HG02623 (cell line): ENCODE data around the gene CD2AP.
"Not testable (repeated sequence)": the region's sequence is repeated elsewhere in the genome, so short reads cannot be mapped to it uniquely, and the experiment has no call there.

Experiments
- ATAC-seq: cut with Tn5 transposase; IDR thresholded peaks from one replicate; pipeline ENCODE4 v1.9.1; 2021; ENCODE audit warnings: moderate library complexity; ENCODE audit not compliant: unreplicated experiment

Gene CD2AP

DNA sequence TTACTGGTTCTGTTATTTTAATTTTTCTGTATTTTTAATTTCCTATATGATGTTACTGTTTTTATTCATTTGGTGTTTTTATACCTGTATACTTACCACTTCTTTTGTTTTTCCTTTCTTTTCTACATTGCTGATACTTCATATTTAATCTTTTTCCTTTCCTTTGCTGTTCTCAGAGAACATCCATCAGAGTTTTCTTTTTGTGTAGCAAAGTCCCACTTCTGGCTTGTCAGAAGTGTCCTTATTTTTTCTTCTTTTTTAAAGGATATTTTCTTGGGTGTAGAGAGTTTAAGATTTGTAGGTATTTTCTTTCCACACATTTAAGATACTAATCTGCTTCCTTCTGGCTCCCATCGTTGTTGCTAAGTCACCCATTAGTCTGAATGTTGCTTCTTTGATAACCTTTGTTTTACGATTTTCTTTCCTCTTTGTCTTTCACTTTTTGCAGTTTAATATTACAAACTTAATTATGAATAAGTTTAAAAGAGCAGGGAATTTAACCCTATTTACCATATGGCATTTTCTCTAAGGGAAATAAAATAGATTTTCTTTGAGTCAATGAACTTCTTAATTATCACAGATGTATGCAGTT lies 18.5 kb downstream of the CD2AP start:
- ATAC-seq, result no peak

DNA sequence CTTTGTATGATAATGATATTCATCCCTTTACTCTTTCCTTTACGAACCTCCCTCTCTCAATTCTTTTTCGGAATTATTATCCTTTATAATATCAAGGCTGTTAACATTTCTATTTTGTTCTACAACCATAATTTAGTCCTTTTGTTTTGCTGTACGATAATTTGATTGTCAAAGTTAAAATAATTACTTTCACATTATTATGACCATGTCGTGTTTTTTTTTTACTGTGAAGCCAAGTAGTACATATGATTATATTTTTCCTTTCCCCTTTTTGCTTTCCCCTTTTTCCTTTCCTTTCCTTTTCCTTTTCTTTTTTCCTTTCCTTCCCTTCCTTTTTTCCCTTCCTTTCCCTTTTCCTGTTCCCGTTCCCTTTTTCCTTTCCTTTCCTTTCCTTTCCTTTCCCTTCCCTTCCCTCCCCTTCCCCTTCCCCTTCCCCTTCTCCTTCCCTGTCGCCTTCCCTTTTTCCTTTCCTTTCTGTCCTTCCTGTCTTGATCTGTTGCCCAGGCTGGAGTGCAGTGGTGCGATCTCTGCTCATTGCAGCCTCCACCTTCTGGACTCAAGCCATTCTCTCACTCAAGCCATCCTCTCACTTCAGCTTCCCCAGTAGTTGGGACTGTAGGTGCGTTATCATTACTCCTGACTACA lies 19.5 kb downstream of the CD2AP start:
- no peak for ATAC-seq

DNA sequence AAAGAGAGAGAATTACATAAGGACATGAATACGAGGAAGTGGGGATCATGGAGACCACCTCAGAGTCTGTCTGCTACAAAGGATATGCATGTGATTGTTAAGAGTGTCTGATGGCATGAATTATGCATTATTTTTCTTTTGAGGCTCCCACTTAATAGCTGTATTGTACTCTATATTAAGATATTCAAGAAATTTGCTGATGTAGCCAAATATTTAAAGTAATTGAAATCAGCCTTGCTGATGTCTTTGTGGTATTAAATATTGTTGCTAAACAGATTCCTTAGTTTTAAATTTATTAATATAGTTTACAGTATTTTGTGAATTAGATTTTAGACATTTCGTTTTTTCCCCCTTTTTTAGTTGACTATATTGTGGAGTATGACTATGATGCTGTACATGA lies 25.3 kb downstream of the CD2AP start:
- ATAC-seq, result no peak

DNA sequence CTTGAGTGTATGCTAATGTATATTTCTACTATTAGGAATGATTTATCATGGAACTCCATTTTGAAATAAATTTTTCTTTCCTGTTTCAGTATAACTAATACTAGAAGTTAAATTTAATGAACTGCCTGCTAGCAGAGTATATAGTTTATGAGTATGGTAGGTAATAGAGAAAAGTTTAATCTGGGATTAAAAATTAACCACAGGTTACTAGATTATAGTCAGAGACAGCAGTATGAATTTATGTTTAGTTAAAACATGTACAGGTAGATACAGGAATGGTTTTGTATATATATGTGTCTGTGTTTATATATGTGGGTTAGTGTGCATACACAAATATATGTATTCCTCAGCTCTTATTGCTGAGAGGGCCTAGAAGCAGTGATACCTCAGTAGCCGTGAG lies 32.3 kb downstream of the CD2AP start:
- ATAC-seq, result no peak

DNA sequence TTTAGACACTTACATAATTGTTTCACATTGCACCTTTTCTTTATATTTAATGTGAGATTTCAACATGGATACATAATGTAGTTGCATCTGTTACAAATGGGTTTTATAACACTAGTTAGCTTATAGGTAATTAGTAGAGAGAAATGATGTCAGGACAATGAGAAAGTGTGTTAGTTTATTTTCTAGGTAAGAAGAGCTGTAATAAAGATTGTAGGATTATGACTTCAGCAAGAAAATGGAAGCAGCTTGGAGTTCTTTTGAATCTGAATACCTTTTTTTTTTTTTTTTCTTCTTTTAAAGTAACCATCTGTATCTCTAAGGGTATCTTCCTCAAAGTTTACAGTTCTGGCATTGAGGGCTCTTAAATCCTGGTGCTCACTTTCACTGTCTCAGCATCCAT lies 35.3 kb downstream of the CD2AP start:
- no peak for ATAC-seq

DNA sequence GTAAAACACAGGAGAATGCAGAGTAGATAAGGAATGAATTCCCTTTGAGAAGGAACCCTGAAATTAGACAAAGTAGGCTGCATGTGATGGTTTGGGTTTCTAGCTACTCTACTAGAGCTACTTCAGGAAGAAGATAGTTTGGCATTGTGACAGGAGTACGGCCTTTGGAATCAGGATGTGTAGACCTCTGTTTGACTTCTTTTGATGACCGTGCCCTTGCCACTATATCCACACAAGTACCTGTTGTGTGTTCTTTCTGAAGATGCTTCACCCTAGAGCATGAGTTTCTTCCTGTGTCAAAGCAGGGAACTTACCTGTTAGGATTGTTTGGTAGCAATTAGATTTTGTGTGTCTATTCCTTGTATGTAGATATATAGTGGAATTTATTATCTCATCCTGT lies 41.7 kb downstream of the CD2AP start:
- no peak for ATAC-seq

- ATAC-seq, result no peak
Observed at GRCh38 chr6:47520282-47520681, 42.7 kb downstream of the CD2AP start.

GRCh38 chr6:47521961-47522360 lies 44.4 kb downstream of the CD2AP start:
- ATAC-seq, result no peak

- ATAC-seq, result no peak
Observed at GRCh38 chr6:47524136-47524845, 46.7 kb downstream of the CD2AP start.

DNA sequence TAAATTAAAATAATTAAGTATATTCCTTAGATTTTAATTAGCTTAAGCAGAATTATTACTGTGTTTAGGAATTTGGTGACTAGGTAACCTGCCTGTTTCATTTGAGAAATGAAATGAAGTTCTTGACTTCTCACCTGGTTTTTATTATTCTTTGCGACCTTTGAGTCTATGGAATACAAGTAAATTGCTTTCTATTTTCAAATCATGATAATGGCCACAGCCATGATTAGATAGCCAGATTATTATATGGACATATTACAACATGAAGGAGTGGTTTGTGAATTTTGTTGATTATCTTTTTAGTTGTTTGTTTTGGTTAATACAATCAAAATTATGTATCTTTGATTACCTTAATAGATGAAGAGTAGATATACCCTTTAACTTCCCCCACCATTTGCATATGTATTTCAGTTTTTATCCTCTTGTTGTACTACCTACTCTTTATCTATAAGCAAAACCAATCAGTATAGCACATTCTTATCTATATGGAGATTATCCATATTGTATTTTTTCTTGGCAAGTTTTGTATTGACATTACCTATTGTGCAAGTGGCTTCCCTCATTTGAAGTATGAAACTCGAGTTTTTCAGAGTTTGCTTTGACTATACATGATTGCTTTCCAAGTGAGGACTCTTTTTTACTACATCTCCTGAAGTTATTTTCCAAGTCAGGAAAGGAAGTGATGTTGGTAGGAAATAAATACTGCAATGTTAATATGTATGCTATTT lies 47.9 kb downstream of the CD2AP start:
- ATAC-seq, result no peak

DNA sequence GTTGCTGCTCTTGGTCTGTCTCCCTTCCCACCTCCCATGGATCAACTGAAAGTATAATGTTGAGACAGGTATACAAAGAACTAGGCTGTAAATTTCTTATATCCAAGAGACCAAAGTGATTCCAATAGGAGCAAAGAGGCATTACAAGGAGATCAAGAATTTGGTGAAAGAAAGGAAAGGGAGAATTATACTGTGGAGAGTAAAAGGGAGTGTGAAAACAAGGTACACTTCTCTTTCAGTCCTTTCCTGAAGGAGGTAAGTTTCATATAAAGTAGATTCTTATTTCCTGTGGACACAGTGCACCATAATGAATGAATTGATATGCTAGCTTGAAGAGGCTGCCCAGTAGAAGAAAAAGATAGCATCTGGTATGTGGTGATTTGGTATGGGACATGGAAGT lies 49.7 kb downstream of the CD2AP start:
- ATAC-seq, result no peak

- no peak for ATAC-seq
Observed at GRCh38 chr6:47529734-47530133, 52.1 kb downstream of the CD2AP start.

DNA sequence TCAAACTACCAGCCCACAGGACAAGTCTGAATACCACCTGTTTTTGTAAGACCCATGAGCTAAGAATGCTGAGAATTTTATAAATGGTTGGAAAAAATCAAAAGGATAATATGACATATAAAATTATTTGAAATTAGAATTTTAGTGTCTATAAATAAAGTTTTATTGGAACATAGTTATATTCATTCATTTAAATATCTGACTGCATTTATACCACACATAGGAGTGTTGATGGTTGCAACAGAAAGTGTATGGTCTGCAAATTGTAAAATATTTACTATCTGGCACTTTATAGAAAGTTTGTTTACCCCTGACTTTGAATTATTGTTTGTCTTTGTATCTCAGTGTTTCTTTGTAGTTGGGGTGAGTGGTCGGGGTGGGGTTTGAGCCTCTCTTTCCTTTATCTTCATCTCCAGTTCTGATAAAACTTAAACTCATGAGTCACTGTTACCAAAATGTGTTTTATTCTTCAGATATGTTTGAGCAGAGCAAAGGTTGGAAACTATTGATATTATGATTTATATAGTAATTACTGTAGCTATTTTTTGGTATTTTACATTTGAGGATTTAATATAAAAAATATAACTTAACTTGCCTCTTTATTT lies 55.5 kb downstream of the CD2AP start:
- no peak for ATAC-seq

DNA sequence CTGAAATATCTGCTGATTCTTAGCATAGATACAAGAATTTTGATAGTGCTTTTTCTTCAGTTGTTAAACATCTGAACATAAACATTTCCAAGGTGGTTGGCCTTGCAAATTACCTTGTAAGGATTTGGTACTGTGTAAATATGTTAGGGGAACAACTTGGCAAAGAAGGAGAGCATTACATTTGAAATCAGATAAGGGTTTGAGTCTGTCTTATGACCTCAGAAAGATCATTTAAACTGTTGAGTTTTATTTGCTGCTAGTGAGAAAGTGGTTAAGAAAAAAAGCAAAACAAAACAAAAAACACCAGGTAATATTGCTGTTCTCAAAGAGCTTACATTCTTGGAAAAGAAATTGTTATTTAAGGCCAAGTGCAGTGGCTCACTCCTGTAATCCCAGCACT lies 56.5 kb downstream of the CD2AP start:
- no peak for ATAC-seq

DNA sequence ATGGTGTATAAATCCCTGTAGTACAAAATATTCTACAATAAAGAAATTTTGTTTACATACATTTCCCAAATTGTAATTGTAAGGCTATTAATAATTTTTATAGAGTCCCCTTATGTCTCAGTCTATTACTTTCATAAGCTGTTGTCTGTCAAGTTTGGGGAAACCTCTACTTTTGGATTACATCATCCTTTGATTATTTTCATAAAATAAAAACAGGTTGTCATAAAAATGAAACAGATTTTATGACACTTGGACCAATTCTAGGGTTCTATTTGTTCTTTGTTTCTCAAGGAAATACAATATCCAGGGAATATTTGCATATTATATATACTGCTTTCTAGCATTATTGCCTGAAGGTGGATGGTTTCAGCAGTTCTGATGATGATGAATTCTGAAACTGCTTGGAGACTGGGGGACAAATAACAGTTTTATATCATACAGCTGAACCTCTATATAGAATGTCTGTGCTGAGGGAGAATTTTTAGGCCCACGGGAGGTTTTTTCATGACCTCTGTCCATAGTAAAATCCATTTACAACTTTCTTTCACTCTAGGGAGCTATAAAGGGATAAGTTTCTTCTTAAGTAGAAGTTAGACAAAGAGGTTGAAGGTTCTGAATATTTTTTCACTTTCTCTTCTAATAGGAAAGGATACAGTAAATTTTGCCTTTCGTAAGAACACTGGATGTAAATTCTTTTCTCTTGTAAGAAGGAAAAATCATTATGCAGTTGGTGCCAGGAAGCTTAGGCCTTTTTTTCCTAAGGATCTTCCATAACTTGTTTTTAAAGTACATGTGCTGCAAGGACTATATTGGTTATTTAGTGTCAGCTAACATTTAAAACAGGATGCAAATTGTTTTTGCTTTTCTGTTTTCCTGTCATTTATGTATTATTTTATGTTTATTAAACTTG lies 58.0 kb downstream of the CD2AP start:
- no peak for ATAC-seq

DNA sequence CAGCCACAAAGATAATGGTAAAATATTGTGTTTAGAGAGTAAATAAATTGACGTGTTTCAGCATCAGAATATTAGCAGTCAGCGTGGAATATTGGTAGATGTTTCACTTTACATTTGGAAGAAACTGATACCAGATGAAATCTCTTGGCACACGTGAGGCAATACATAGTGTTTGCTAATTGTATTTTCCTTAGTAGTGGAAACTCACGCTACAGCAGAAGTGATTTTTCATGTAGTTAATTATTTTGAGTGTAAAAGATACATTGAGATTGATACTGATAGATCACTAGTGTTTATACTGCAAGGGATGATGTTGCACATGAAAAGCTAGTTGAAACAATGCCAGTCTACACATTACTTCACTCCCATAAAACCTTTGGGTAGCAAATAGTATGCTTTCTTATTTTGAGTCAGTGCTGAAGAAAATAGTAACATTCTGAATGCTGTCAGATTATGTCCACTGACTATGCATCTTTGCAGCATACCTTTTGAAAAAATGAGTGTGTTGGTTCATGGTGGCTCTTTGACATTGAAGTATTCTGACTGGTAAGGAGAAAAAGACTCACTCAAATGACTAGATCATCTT lies 59.3 kb downstream of the CD2AP start:
- ATAC-seq, result no peak

- ATAC-seq, result no peak
Observed at GRCh38 chr6:47545223-47545622, 67.6 kb downstream of the CD2AP start.

GRCh38 chr6:47551670-47552069 lies 74.1 kb downstream of the CD2AP start:
- no peak for ATAC-seq

GRCh38 chr6:47552319-47552718 lies 74.7 kb downstream of the CD2AP start:
- no peak for ATAC-seq

- ATAC-seq, result not testable (repeated sequence)
Observed at GRCh38 chr6:47553243-47553642, 75.7 kb downstream of the CD2AP start.
